ENCODE measurements around the gene MCF2L2.
"Not testable (repeated sequence)": the region's sequence is repeated elsewhere in the genome, so short reads cannot be mapped to it uniquely, and the experiment has no call there.

GRCh38 chr3:183230251-183230650 is 198.2 kb downstream of the MCF2L2 start:
- not testable (repeated sequence) for TF ChIP-seq TCF4 (CRISPR knock-in tag; IDR thresholded peaks at IDR 0.05; ENCODE audit: borderline replicate concordance); ZFP3 (CRISPR knock-in tag; IDR thresholded peaks at IDR 0.05); RARB (CRISPR knock-in tag; IDR thresholded peaks at IDR 0.05); ARNTL (CRISPR knock-in tag; IDR thresholded peaks at IDR 0.05; ENCODE audit: borderline replicate concordance, low read depth); POU6F1 (CRISPR knock-in tag; IDR thresholded peaks at IDR 0.05; ENCODE audit: borderline replicate concordance, low read depth); CSRNP3 (CRISPR knock-in tag; IDR thresholded peaks at IDR 0.05); PATZ1 (CRISPR knock-in tag; IDR thresholded peaks at IDR 0.05; ENCODE audit: borderline replicate concordance); CREB5 (CRISPR knock-in tag; IDR thresholded peaks at IDR 0.05; ENCODE audit: low read depth); PPARA (CRISPR knock-in tag; IDR thresholded peaks at IDR 0.05; ENCODE audit: borderline replicate concordance)

Data from SK-N-SH treated with all-trans-retinoic acid at 6 μM for 48 hours (cell line).